DND-41 (cell line): Measurements from ENCODE around the gene MORN1.

Experiments
- ATAC-seq: fragments of 200-7000 bp; cut with Tn5 transposase; 3 replicates; pipeline ENCODE4 v1.9.1; 2021; ENCODE audit warnings: low read depth; ENCODE audit not compliant: insufficient read depth
- DNase-seq: peaks from one replicate; pipeline ENCODE4 v3.0.0-alpha.2; 2020
- H2AFZ ChIP-seq: 2 replicates; pipeline ENCODE4 v1.6.0; 2012; ENCODE audit warnings: low read depth, low read length
- H3K27ac ChIP-seq: 2 replicates; pipeline ENCODE4 v1.5.1; 2012; ENCODE audit warnings: low read length, inconsistent platforms
- H3K27me3 ChIP-seq: fragments of 200-600 bp; sonication (generic); 2 replicates; pipeline ENCODE4 v1.6.0; 2012; ENCODE audit warnings: low read length, mild to moderate bottlenecking, inconsistent platforms; ENCODE audit not compliant: insufficient read depth, poor library complexity
- H3K36me3 ChIP-seq: 2 replicates; pipeline ENCODE4 v1.5.1; 2012; ENCODE audit warnings: low read length, inconsistent platforms; ENCODE audit not compliant: insufficient read depth
- H3K4me1 ChIP-seq: 2 replicates; pipeline ENCODE4 v1.5.1; 2012; ENCODE audit warnings: mild to moderate bottlenecking, low read length; ENCODE audit not compliant: insufficient read depth
- H3K4me2 ChIP-seq: 2 replicates; pipeline ENCODE4 v1.6.0; 2012; ENCODE audit warnings: mild to moderate bottlenecking, moderate library complexity, low read length, inconsistent platforms; ENCODE audit not compliant: insufficient read depth
- H3K4me3 ChIP-seq, 2 experiments: fragments of 200-600 bp in 1 of 2; shearing (Covaris generic) in 1 of 2; 2 replicates each; pipeline ENCODE4 v1.5.1; 2012 to 2016; ENCODE audit warnings: inconsistent platforms in 2 of 2, low read length in 2 of 2, mild to moderate bottlenecking in 2 of 2, low read depth in 1 of 2, moderate library complexity in 1 of 2
- H3K79me2 ChIP-seq: 2 replicates; pipeline ENCODE4 v1.6.0; 2012; ENCODE audit warnings: low read length, inconsistent platforms; ENCODE audit not compliant: insufficient read depth
- H3K9ac ChIP-seq: 2 replicates; pipeline ENCODE4 v1.6.0; 2012; ENCODE audit warnings: low read depth, mild to moderate bottlenecking, inconsistent platforms, low read length, moderate library complexity
- H3K9me3 ChIP-seq: 2 replicates; pipeline ENCODE4 v1.5.1; 2012; ENCODE audit warnings: low read length, moderate library complexity, mild to moderate bottlenecking, inconsistent platforms; ENCODE audit not compliant: insufficient read depth, severe bottlenecking
- H4K20me1 ChIP-seq: 2 replicates; pipeline ENCODE4 v1.6.0; 2012; ENCODE audit warnings: low read length; ENCODE audit not compliant: insufficient read depth
- CTCF ChIP-seq: IDR thresholded peaks from 2 replicates; pipeline ENCODE4 v1.5.1; 2012; ENCODE audit warnings: borderline replicate concordance, low read length, moderate library complexity, mild to moderate bottlenecking; ENCODE audit not compliant: poor library complexity, severe bottlenecking; ENCODE audit errors: extremely low read depth
- EZH2 ChIP-seq: IDR thresholded peaks from 3 replicates; pipeline ENCODE4 v1.6.1; 2012; ENCODE audit warnings: borderline replicate concordance, low read depth, mild to moderate bottlenecking, moderate library complexity, low read length, inconsistent platforms; ENCODE audit not compliant: severe bottlenecking

Gene MORN1

DNA sequence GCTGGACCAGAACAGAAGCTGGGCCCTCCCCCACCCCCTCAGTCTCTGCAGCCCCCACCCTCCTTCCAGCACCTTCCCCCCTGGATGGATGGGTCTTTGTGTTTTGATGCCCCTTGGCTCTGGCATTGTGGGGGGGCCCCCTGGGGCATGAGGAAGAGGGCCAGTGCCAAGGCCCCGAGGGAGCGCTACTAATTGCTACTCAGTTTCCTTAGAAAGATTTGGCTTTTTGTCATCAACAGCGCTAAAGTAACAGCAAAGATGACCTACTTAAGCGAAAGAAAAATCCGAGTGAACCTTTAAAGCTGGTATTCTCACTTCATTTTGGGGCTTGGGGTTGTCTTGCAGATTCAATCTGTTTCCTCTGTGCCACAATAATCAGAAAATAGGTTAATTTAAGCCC is 99.8 kb downstream of the MORN1 start:
- Histone ChIP-seq H3K4me1 (peaks cover 43% of the 10 kb centered on the region), H2AFZ (no peak overlapping the region), H3K9ac (peak overlapping the region; percentile 50), H3K27ac (peak overlapping the region; percentile 83), H3K36me3 (no peaks in the 10 kb centered on the region), H3K27me3 (no peaks in the 10 kb centered on the region), H3K4me3 (peak overlapping the region in 1 of 2 experiments; percentile 51; a peak in 1 of 4 replicates), H3K4me2 (peak overlapping the region; percentile 67), H3K79me2 (peaks cover 63% of the 10 kb centered on the region), H4K20me1 (peaks cover 83% of the 10 kb centered on the region), H3K9me3 (no peaks in the 10 kb centered on the region)
- no peak for ATAC-seq
- TF ChIP-seq CTCF: no peak
- no peak for TF ChIP-seq EZH2
- DNase-seq: no peak

- Histone ChIP-seq H3K4me2 (peak overlapping the region; percentile 67), H4K20me1 (peaks cover 85% of the 10 kb centered on the region)
Measured at GRCh38 chr1:2290595-2291510, 100.5 kb downstream of the MORN1 start.

GRCh38 chr1:2290171-2290578 is 101.2 kb downstream of the MORN1 start:
- no peaks in the 10 kb centered on the region for H3K27me3 ChIP-seq
- peak overlapping the region in 1 of 2 experiments; percentile 51; a peak in 2 of 4 replicates for H3K4me3 ChIP-seq
- H2AFZ ChIP-seq: no peak overlapping the region
- no peak for TF ChIP-seq EZH2
- TF ChIP-seq CTCF: no peak
- DNase-seq (no peak), ATAC-seq (peak; percentile 67)
- no peaks in the 10 kb centered on the region for H3K9me3 ChIP-seq
- H4K20me1 ChIP-seq: peaks cover 79% of the 10 kb centered on the region
- H3K4me2 ChIP-seq: peak overlapping the region; percentile 67
- H3K27ac ChIP-seq: peak overlapping the region; percentile 83
- H3K79me2 ChIP-seq: peaks cover 59% of the 10 kb centered on the region
- no peaks in the 10 kb centered on the region for H3K36me3 ChIP-seq
- H3K9ac ChIP-seq: peak overlapping the region; percentile 50
- H3K4me1 ChIP-seq: peaks cover 43% of the 10 kb centered on the region

More at GRCh38 chr1:2290595-2291510, 100.5 kb downstream of the MORN1 start:
- Histone ChIP-seq H3K79me2 (peaks cover 65% of the 10 kb centered on the region), H3K9ac (peak overlapping the region; percentile 50), H3K27me3 (no peaks in the 10 kb centered on the region), H3K4me1 (peaks cover 43% of the 10 kb centered on the region), H3K36me3 (no peaks in the 10 kb centered on the region), H3K27ac (peak overlapping the region; percentile 83), H3K4me3 (peak overlapping the region in 1 of 2 experiments; percentile 51; a peak in 2 of 4 replicates), H2AFZ (0 out of 2 replicates have a peak overlapping the region, but pooled peaks have one; percentile 46), H3K9me3 (no peaks in the 10 kb centered on the region)
- ATAC-seq (peak; percentile 85), DNase-seq (peak; percentile 90)
- TF ChIP-seq EZH2 (no peak), CTCF (no peak)
